Adipocyte (in vitro differentiated cells): ENCODE results near the gene COL6A2.
"Not testable (repeated sequence)": the region's sequence is repeated elsewhere in the genome, so short reads cannot be mapped to it uniquely, and the experiment has no call there.

Source experiments
- DNase-seq: peaks from one replicate; pipeline ENCODE4 v3.0.0-alpha.2; 2015; ENCODE audit warnings: low read depth
- H3K27me3 ChIP-seq: replicated peaks from 2 replicates; pipeline ENCODE4 v1.7.0; 2013; ENCODE audit warnings: mild to moderate bottlenecking, low read length, moderate library complexity; ENCODE audit not compliant: control insufficient read depth, insufficient read depth
- H3K36me3 ChIP-seq: 2 replicates; pipeline ENCODE4 v1.7.0; 2013; ENCODE audit warnings: low read length, mild to moderate bottlenecking, moderate library complexity; ENCODE audit not compliant: control insufficient read depth, insufficient read depth, severe bottlenecking
- H3K4me1 ChIP-seq: 2 replicates; pipeline ENCODE4 v1.7.0; 2013; ENCODE audit warnings: mild to moderate bottlenecking, low read length, moderate library complexity; ENCODE audit not compliant: control insufficient read depth, insufficient read depth
- H3K4me3 ChIP-seq: 2 replicates; pipeline ENCODE4 v1.7.0; 2013; ENCODE audit warnings: mild to moderate bottlenecking, low read length, moderate library complexity
- H3K9ac ChIP-seq: 2 replicates; pipeline ENCODE4 v1.7.0; 2013; ENCODE audit warnings: mild to moderate bottlenecking, low read length, moderate library complexity
- H3K9me3 ChIP-seq: 2 replicates; pipeline ENCODE4 v1.7.0; 2013; ENCODE audit warnings: mild to moderate bottlenecking, low read length, moderate library complexity; ENCODE audit not compliant: control insufficient read depth

COL6A2 gene

GRCh38 chr21:46100426-46100825 is 2.5 kb downstream of the COL6A2 start:
- Histone ChIP-seq H3K27me3 (no peaks in the 10 kb centered on the region), H3K9ac (peak overlapping the region; percentile 99), H3K36me3 (peaks cover 16% of the 10 kb centered on the region), H3K4me3 (peak overlapping the region; percentile 92), H3K9me3 (no peaks in the 10 kb centered on the region), H3K4me1 (peaks cover 56% of the 10 kb centered on the region)
- DNase-seq = peak; percentile 81

DNA sequence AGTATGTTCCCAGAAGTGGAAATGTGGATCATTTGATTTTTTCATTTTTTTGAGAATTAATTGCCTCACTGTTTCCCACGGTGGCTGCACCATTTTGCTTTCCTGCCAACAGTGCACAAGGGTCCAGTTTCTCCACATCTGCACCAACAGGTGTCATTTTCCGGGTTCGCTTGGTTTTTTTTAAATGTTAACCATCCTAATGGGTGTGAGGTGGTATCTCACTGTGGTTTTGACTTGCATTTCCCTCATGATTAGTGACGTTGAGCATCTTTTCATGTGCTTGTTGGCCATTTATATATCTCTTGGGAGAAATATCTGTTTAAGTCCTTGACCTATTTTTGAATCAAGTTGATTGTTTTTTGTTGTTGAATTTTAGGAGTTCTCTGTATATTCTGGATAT is 3.0 kb downstream of the COL6A2 start:
- no peak for DNase-seq
- peaks cover 3% of the 10 kb centered on the region for H3K9me3 ChIP-seq
- H3K4me3 ChIP-seq = peak overlapping the region; percentile 92
- H3K4me1 ChIP-seq = peaks cover 56% of the 10 kb centered on the region
- H3K27me3 ChIP-seq = no peaks in the 10 kb centered on the region
- H3K36me3 ChIP-seq = peaks cover 21% of the 10 kb centered on the region
- peak overlapping the region; percentile 99 for H3K9ac ChIP-seq

DNA sequence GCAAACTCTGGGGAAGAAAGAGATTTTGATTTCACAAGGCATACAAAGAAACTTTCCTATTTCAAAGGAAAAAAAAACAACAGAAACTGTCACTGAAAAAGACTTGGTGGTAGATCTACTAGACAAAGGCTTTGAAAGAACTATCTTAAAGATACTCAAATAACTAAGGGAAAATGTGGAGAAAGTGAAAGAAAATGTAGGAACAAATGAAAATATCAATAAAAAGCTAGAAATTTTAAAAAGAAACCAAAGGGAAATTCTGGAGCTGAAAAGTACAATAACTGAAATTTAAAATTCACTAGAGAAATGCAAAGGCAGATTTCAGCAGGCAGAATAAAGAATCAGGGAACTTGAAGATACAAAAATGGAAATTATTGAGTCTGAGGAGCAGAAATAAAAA is 6.2 kb downstream of the COL6A2 start:
- DNase-seq = no peak
- H3K36me3 ChIP-seq = peaks cover 52% of the 10 kb centered on the region
- no peaks in the 10 kb centered on the region for H3K27me3 ChIP-seq
- peaks cover 61% of the 10 kb centered on the region for H3K4me1 ChIP-seq
- peak overlapping the region; percentile 92 for H3K4me3 ChIP-seq
- H3K9me3 ChIP-seq = peaks cover 3% of the 10 kb centered on the region
- peak overlapping the region; percentile 99 for H3K9ac ChIP-seq

- not testable (repeated sequence) for H3K4me3 ChIP-seq, H3K9ac ChIP-seq, DNase-seq, H3K9me3 ChIP-seq, H3K27me3 ChIP-seq
- Histone ChIP-seq H3K4me1 (peaks cover 63% of the 10 kb centered on the region), H3K36me3 (peaks cover 73% of the 10 kb centered on the region)
Observed at GRCh38 chr21:46107376-46107775, 9.5 kb downstream of the COL6A2 start.

DNA sequence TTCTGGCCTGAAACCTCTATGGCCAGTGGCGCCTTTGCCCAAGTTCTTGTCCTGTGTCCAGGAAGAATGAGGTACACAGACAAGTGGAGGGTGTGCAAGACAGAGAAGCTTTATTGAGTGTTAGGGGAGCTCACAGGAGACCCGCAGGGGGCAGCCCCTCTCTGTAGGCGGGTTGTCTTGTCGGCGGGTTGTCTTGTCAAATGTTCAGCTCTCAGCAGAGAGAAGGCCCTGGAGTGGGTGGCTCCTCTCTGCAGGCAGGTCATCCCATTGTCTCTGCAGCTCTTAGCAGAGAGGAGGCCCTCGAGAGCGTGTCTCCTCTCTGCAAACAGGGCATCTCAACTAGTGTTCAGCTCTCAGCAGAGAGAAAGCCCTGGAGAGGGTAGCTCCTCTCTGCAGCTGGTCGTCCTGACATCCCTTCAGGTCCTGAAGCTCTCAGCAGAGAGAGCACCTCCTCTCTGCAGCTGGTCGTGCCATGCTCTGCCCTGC is 11.0 kb downstream of the COL6A2 start:
- H3K4me3 ChIP-seq = no peak overlapping the region
- peaks cover 54% of the 10 kb centered on the region for H3K4me1 ChIP-seq
- no peak for DNase-seq
- H3K36me3 ChIP-seq = peaks cover 88% of the 10 kb centered on the region
- peak overlapping the region; percentile 55 for H3K9ac ChIP-seq
- no peaks in the 10 kb centered on the region for H3K27me3 ChIP-seq
- peaks cover 3% of the 10 kb centered on the region for H3K9me3 ChIP-seq

- peaks cover 88% of the 10 kb centered on the region for H3K36me3 ChIP-seq
- H3K27me3 ChIP-seq = no peaks in the 10 kb centered on the region
- no peak for DNase-seq
- peaks cover 47% of the 10 kb centered on the region for H3K4me1 ChIP-seq
- H3K9ac ChIP-seq = peak overlapping the region; percentile 55
- H3K4me3 ChIP-seq = no peak overlapping the region
- H3K9me3 ChIP-seq = peaks cover 4% of the 10 kb centered on the region
Observed at GRCh38 chr21:46109313-46110221, 11.7 kb downstream of the COL6A2 start.

- Histone ChIP-seq H3K9ac (peak overlapping the region; percentile 55), H3K27me3 (no peaks in the 10 kb centered on the region), H3K36me3 (peaks cover 92% of the 10 kb centered on the region), H3K4me1 (peaks cover 37% of the 10 kb centered on the region), H3K4me3 (no peak overlapping the region), H3K9me3 (peaks cover 10% of the 10 kb centered on the region)
- no peak for DNase-seq
Observed at GRCh38 chr21:46110499-46111192, 12.7 kb downstream of the COL6A2 start.

DNA sequence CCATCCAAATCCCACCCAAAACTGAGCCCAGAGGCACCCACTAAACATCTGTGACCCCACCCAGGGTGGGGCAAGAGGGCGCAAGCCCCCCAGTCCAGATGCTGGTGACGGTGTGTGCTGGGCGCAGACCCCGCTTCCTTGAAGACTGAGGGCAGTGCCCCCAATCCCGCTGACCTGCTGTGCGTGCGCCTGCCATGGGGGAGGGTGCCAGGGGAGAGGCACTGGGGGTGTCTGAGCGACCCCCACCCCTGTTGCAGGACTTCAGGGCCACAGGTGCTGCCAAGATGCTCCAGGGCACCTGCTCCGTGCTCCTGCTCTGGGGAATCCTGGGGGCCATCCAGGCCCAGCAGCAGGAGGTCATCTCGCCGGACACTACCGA is 13.3 kb downstream of the COL6A2 start:
- Histone ChIP-seq H3K36me3 (peaks cover 92% of the 10 kb centered on the region), H3K27me3 (no peaks in the 10 kb centered on the region), H3K4me3 (no peak overlapping the region), H3K4me1 (peaks cover 36% of the 10 kb centered on the region), H3K9me3 (peaks cover 8% of the 10 kb centered on the region), H3K9ac (peak overlapping the region; percentile 55)
- DNase-seq = no peak

- Histone ChIP-seq H3K4me3 (no peak overlapping the region), H3K9ac (no peak overlapping the region), H3K36me3 (peaks cover 92% of the 10 kb centered on the region), H3K27me3 (no peaks in the 10 kb centered on the region), H3K4me1 (peaks cover 38% of the 10 kb centered on the region), H3K9me3 (peaks cover 8% of the 10 kb centered on the region)
- DNase-seq = no peak
Observed at GRCh38 chr21:46111857-46112724, 14.2 kb downstream of the COL6A2 start.

- H3K36me3 ChIP-seq = peaks cover 92% of the 10 kb centered on the region
- peaks cover 40% of the 10 kb centered on the region for H3K4me1 ChIP-seq
Observed at GRCh38 chr21:46112725-46113215, 14.9 kb downstream of the COL6A2 start.

More at GRCh38 chr21:46112725-46113215, 14.9 kb downstream of the COL6A2 start:
- Histone ChIP-seq H3K9ac (no peak overlapping the region), H3K4me3 (no peak overlapping the region), H3K9me3 (peaks cover 8% of the 10 kb centered on the region), H3K27me3 (no peaks in the 10 kb centered on the region)
- DNase-seq = no peak
